Measurements from ENCODE around the gene SDK1. TPM values are rescaled to one million over a fixed set of nuclear protein-coding genes. Genes with fewer than 3 reads are reported as not detected.

The SDK1 gene
- total and polyA plus RNA-seq, 2 donors (not counting 3 experiments of a cell fraction or from before 2014, with no cell fraction given), result 1.6 to 3.9 TPM

DNA sequence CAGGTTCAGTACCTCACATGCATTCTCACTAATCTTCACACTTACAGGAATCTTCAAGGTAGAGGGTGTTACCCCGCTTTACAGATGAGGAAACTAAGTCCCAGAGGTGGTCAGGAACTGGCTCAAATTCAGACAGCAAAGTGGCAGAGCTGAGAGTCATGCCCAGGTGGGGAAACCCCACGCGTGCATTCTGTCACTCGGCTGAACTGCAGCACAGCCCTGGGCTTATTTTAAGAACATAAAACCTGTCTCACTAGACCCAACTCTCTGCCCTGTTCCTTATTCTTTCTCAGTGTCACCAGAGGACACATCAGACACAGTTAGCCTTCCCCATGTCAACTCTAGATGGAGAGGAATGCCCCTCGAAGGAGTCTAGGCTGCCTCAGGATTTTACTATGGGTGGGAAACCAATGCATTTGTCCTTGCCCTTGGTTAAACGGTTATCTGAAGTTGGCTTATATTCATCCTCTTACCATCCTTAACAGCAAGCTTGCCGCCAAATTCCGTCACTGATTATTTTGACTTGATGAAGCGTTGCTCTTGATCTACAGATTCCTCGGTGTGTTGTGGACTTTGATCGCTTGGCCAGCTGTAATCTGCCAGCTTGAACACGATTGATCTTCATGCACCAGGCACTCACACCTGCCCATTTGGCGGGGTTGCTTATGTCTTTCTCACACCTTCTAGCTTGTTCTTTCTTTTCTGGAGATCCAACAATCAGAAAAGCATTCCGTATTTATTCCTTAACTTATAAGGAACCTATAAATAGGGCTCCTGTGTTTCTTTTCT lies 627.9 kb downstream of the SDK1 start:
- Histone ChIP-seq H2AFZ (ENCODE audit: low read depth, low read length) (no peak overlapping the region), H3K4me3 (replicated peaks in 1 of 3; ENCODE audit: insufficient read depth in 1 of 3, low read depth in 1 of 3, low read length in 3 of 3) (no peak overlapping the region), H3K27me3 (ENCODE audit: control insufficient read depth in 2 of 2, insufficient read depth in 2 of 2, low read length in 2 of 2) (no peaks in the 10 kb centered on the region), H3K36me3 (ENCODE audit: control insufficient read depth in 2 of 2, extremely low read depth in 1 of 2, insufficient read depth in 2 of 2, low read length in 2 of 2) (no peaks in the 10 kb centered on the region), H3K9me3 (replicated peaks; ENCODE audit: control insufficient read depth, insufficient read depth, low read length) (no peaks in the 10 kb centered on the region), H3K79me2 (ENCODE audit: control insufficient read depth, insufficient read depth, low read length) (no peaks in the 10 kb centered on the region), H3K27ac (ENCODE audit: insufficient read depth, low read depth, low read length) (no peak overlapping the region), H3K9me1 (replicated peaks; ENCODE audit: control insufficient read depth, extremely low read depth, insufficient read depth, low read length) (no peaks in the 10 kb centered on the region), H4K20me1 (replicated peaks; ENCODE audit: control insufficient read depth, extremely low read depth, insufficient read depth, low read length) (no peaks in the 10 kb centered on the region), H3K4me1 (ENCODE audit: control insufficient read depth, extremely low read depth, insufficient read depth, low read length) (no peaks in the 10 kb centered on the region), H3K4me2 (ENCODE audit: insufficient read depth, low read length) (no peak overlapping the region), H3K9ac (replicated peaks; ENCODE audit: extremely low read depth, insufficient read depth, low read length) (no peak overlapping the region)
- ChIA-PET POLR2A (no interaction called here), CTCF (no interaction called here)
- intact Hi-C loops (cut with micrococcal nuclease) (loop anchor here (10.0 kb wide), 1 partner anchor 706 kb away; no protein-coding TSS in a partner anchor), dilution Hi-C loops (cut with MboI; ENCODE audit: extremely low pct_ligation_motif_present, low sequenced_read_pairs) (no loop called here)
- FAIRE-seq (no peak), DNase-seq (ENCODE audit: low read depth, low spot score) (no peak)
- BruUV-seq (replicated peaks), result no TSS peak
- TF ChIP-seq FOS (IDR thresholded peaks at IDR 0.05; ENCODE audit: borderline replicate concordance, insufficient read depth, low read length), result no peak
- TF ChIP-seq GATA2 (IDR thresholded peaks at IDR 0.05; ENCODE audit: insufficient read depth, insufficient read length, low read depth, low read length), result no peak
- TF ChIP-seq POLR2A (IDR thresholded peaks at IDR 0.05; ENCODE audit: low read depth, low read length), result no peak
- TF ChIP-seq MYC (IDR thresholded peaks at IDR 0.05; ENCODE audit: low read depth, low read length), result no peak
- TF ChIP-seq, protein P1, sequence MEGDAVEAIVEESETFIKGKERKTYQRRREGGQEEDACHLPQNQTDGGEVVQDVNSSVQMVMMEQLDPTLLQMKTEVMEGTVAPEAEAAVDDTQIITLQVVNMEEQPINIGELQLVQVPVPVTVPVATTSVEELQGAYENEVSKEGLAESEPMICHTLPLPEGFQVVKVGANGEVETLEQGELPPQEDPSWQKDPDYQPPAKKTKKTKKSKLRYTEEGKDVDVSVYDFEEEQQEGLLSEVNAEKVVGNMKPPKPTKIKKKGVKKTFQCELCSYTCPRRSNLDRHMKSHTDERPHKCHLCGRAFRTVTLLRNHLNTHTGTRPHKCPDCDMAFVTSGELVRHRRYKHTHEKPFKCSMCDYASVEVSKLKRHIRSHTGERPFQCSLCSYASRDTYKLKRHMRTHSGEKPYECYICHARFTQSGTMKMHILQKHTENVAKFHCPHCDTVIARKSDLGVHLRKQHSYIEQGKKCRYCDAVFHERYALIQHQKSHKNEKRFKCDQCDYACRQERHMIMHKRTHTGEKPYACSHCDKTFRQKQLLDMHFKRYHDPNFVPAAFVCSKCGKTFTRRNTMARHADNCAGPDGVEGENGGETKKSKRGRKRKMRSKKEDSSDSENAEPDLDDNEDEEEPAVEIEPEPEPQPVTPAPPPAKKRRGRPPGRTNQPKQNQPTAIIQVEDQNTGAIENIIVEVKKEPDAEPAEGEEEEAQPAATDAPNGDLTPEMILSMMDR (IDR thresholded peaks at IDR 0.05; ENCODE audit: extremely low read depth in 1 of 2, insufficient read depth in 1 of 2, low read depth in 1 of 2, low read length in 2 of 2), result no peak
- TF ChIP-seq EZH2 (IDR thresholded peaks at IDR 0.05; ENCODE audit: borderline replicate concordance, low read depth, low read length, severe bottlenecking), result no peak
- no peak for TF ChIP-seq POLR2AphosphoS5 (IDR thresholded peaks at IDR 0.05; ENCODE audit: insufficient read depth, low read depth, low read length)
- TF ChIP-seq, protein P2, sequence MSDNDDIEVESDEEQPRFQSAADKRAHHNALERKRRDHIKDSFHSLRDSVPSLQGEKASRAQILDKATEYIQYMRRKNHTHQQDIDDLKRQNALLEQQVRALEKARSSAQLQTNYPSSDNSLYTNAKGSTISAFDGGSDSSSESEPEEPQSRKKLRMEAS (IDR thresholded peaks at IDR 0.05; ENCODE audit: insufficient read depth, insufficient read length), result no peak
- TF ChIP-seq JUN (IDR thresholded peaks at IDR 0.05; ENCODE audit: borderline replicate concordance, insufficient read depth, insufficient read length, low read depth), result no peak

All from endothelial cell of umbilical vein (primary cell).